OCI-LY3 (cell line): ENCODE results near the gene ZNF213.

Source experiments
- H2AFZ ChIP-seq: fragments of 200-600, 300-600 bp; shearing (Covaris generic); 2 replicates; pipeline ENCODE4 v1.6.0; 2014; ENCODE audit warnings: antibody characterized with exemption, low read depth, low read length
- H3K27ac ChIP-seq: fragments of 200-600, 300-600 bp; sonication (generic); 2 replicates; pipeline ENCODE4 v1.5.1; 2014; ENCODE audit warnings: mild to moderate bottlenecking, low read length, moderate library complexity, mixed read lengths
- H3K27me3 ChIP-seq: fragments of 200-600, 300-600 bp; sonication (generic); 2 replicates; pipeline ENCODE4 v1.6.1; 2014; ENCODE audit warnings: low read depth, low read length, mixed read lengths
- H3K36me3 ChIP-seq: fragments of 200-600, 300-600 bp; sonication (generic); replicated peaks from 2 replicates; pipeline ENCODE3; 2014; ENCODE audit warnings: low read depth, low read length, mixed read lengths
- H3K4me1 ChIP-seq: fragments of 300-600, 200-600 bp; sonication (generic); 2 replicates; pipeline ENCODE4 v1.6.1; 2014; ENCODE audit warnings: low read length, mixed read lengths
- H3K4me2 ChIP-seq: fragments of 200-600, 300-600 bp; sonication (generic); 2 replicates; pipeline ENCODE4 v1.6.1; 2014; ENCODE audit warnings: low read length, mixed read lengths
- H3K4me3 ChIP-seq: fragments of 300-600, 200-600 bp; sonication (generic); 2 replicates; pipeline ENCODE4 v1.5.1; 2014; ENCODE audit warnings: antibody characterized with exemption, mild to moderate bottlenecking, low read length, moderate library complexity
- H3K79me2 ChIP-seq: fragments of 300-600, 200-600 bp; shearing (Covaris generic); 2 replicates; pipeline ENCODE4 v1.6.1; 2014; ENCODE audit warnings: mild to moderate bottlenecking, low read length, mixed read lengths
- H3K9ac ChIP-seq: fragments of 300-600, 200-600 bp; shearing (Covaris generic); 2 replicates; pipeline ENCODE4 v1.6.0; 2014; ENCODE audit warnings: mild to moderate bottlenecking, low read length, moderate library complexity
- H3K9me3 ChIP-seq: fragments of 200-600, 300-600 bp; shearing (Covaris generic); 2 replicates; pipeline ENCODE4 v1.6.1; 2014; ENCODE audit warnings: low read length, mixed read lengths; ENCODE audit not compliant: insufficient read depth
- H4K20me1 ChIP-seq: fragments of 200-600, 300-600 bp; sonication (generic); 2 replicates; pipeline ENCODE4 v1.6.1; 2016; ENCODE audit warnings: low read length, mixed read lengths; ENCODE audit not compliant: insufficient read depth
- EZH2phosphoT487 ChIP-seq: fragments of 200-600 bp; shearing (Covaris generic); IDR thresholded peaks from 2 replicates; pipeline ENCODE4 v1.6.1; 2018; ENCODE audit warnings: antibody characterized with exemption, mixed run types, low read depth
- TF ChIP-seq, protein P1 (sequence below): fragments of 200-600, 300-600 bp; sonication (generic); IDR thresholded peaks from 2 replicates; pipeline ENCODE4 v1.5.1; 2014; ENCODE audit warnings: antibody characterized with exemption, low read length, low read depth

The ZNF213 gene

GRCh38 chr16:3143189-3143588 is 8.4 kb downstream of the ZNF213 start:
- Histone ChIP-seq H4K20me1 (no peaks in the 10 kb centered on the region), H3K27ac (no peak overlapping the region), H3K4me2 (no peak overlapping the region), H3K9ac (no peak overlapping the region), H3K36me3 (no peaks in the 10 kb centered on the region), H3K27me3 (no peaks in the 10 kb centered on the region), H2AFZ (no peak overlapping the region), H3K9me3 (no peaks in the 10 kb centered on the region), H3K79me2 (no peaks in the 10 kb centered on the region), H3K4me1 (no peaks in the 10 kb centered on the region), H3K4me3 (no peak overlapping the region)
- TF ChIP-seq, protein P1, sequence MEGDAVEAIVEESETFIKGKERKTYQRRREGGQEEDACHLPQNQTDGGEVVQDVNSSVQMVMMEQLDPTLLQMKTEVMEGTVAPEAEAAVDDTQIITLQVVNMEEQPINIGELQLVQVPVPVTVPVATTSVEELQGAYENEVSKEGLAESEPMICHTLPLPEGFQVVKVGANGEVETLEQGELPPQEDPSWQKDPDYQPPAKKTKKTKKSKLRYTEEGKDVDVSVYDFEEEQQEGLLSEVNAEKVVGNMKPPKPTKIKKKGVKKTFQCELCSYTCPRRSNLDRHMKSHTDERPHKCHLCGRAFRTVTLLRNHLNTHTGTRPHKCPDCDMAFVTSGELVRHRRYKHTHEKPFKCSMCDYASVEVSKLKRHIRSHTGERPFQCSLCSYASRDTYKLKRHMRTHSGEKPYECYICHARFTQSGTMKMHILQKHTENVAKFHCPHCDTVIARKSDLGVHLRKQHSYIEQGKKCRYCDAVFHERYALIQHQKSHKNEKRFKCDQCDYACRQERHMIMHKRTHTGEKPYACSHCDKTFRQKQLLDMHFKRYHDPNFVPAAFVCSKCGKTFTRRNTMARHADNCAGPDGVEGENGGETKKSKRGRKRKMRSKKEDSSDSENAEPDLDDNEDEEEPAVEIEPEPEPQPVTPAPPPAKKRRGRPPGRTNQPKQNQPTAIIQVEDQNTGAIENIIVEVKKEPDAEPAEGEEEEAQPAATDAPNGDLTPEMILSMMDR, result no peak
- TF ChIP-seq EZH2phosphoT487, result no peak

DNA sequence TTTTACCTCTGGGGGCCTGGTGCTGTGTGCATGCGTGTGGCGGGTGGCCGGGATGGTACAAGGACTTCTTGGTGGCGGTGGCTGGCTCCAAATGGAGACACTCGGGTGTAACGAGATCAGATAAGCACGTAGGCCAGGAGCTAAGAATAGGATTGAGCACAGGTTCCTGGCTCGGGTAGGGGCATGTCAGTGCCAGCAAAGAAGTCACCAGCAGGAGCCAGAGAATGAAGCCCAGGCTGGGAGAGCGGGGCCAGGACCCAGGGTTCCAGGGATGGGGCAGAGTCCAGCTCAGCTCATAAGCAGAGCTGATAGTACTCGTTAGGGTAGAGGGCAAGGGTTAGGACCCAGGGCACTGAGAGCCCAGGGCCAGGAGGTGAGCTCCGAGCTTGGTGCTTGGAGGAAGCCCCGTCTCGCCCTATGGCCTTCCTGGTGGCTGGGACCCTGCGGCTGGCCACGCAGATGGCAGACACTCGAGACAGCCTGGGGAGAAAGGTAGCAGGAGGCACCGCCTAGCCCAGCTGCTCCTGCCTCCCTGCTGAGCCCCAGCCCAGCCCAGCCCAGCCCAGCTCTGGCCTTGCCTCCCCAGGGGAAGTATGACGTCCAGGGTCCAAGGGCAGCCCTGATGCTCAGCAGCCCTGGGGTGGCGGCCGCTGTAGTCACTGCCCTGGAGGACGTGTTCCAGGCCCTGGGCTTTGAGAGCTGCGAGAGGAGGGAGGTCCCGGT is 8.9 kb downstream of the ZNF213 start:
- TF ChIP-seq, protein P1, result no peak
- no peak for TF ChIP-seq EZH2phosphoT487
- no peak overlapping the region for H3K27ac ChIP-seq
- H3K4me1 ChIP-seq, result no peaks in the 10 kb centered on the region
- no peaks in the 10 kb centered on the region for H3K36me3 ChIP-seq
- H3K9me3 ChIP-seq, result no peaks in the 10 kb centered on the region
- no peaks in the 10 kb centered on the region for H3K27me3 ChIP-seq
- no peak overlapping the region for H3K4me3 ChIP-seq
- H3K79me2 ChIP-seq, result no peaks in the 10 kb centered on the region
- no peak overlapping the region for H3K9ac ChIP-seq
- H4K20me1 ChIP-seq, result no peaks in the 10 kb centered on the region
- H3K4me2 ChIP-seq, result no peak overlapping the region
- H2AFZ ChIP-seq, result no peak overlapping the region

- Histone ChIP-seq H2AFZ (no peak overlapping the region), H3K9ac (no peak overlapping the region), H3K9me3 (no peaks in the 10 kb centered on the region), H3K27ac (no peak overlapping the region), H3K27me3 (no peaks in the 10 kb centered on the region), H4K20me1 (no peaks in the 10 kb centered on the region), H3K4me3 (no peak overlapping the region), H3K79me2 (no peaks in the 10 kb centered on the region), H3K36me3 (no peaks in the 10 kb centered on the region), H3K4me1 (peaks cover 6% of the 10 kb centered on the region; the same call in 1 of the 2 replicates), H3K4me2 (no peak overlapping the region)
- TF ChIP-seq, protein P1, result no peak
- TF ChIP-seq EZH2phosphoT487, result no peak
These were observed 9.6 kb downstream of the ZNF213 start for GRCh38 chr16:3144321-3144983.

DNA sequence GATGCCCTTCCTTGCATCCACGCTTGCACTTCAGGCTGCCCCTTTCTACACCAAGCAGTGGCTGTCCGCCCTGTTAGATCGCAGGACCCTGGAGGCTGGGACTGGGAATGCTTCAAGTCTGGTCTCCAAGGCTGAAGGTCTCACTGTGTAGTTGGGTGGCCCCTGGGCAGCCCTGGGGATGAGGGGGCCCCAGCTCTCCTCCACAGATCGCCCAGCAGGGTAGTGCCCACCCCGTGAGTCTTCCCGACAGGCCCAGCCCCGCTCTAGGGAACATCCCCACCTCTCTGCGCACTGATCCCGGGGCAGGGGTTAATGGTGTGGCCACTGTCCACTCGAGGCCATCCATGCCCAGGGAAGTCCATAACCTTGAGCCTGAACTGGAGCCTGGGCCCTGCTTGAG is 10.3 kb downstream of the ZNF213 start:
- H3K9ac ChIP-seq, result no peak overlapping the region
- TF ChIP-seq, protein P1, result no peak
- no peak for TF ChIP-seq EZH2phosphoT487
- H2AFZ ChIP-seq, result no peak overlapping the region
- H3K9me3 ChIP-seq, result no peaks in the 10 kb centered on the region
- H4K20me1 ChIP-seq, result no peaks in the 10 kb centered on the region
- H3K4me2 ChIP-seq, result no peak overlapping the region
- H3K27me3 ChIP-seq, result no peaks in the 10 kb centered on the region
- H3K36me3 ChIP-seq, result no peaks in the 10 kb centered on the region
- no peak overlapping the region for H3K27ac ChIP-seq
- H3K4me1 ChIP-seq, result peaks cover 6% of the 10 kb centered on the region; the same call in 1 of the 2 replicates
- no peak overlapping the region for H3K4me3 ChIP-seq
- H3K79me2 ChIP-seq, result no peaks in the 10 kb centered on the region
